B cell (primary cell): Measurements from ENCODE around the gene ACOT9. TPM values are rescaled to one million over a fixed set of nuclear protein-coding genes. Genes with fewer than 3 reads are reported as not detected.

ENCODE experiments used
- ATAC-seq: fragments of 200-7000 bp; cut with Tn5 transposase; one replicate; pipeline ENCODE4 v1.10.0; 2021; ENCODE audit warnings: low read depth, mild to moderate bottlenecking, moderate number of reproducible peaks, moderate library complexity
- CTCF ChIA-PET: fragments of 350-600 bp; sonication (Branson Sonifier 250); formaldehyde crosslinking; loops from one replicate; lab custom pipeline; 2021; ENCODE audit warnings: antibody characterized with exemption, inconsistent platforms; lab: Charles Lee
- POLR2A ChIA-PET: fragments of 350-600 bp; sonication (Branson Sonifier 250); formaldehyde crosslinking; loops from one replicate; lab custom pipeline; 2021; ENCODE audit warnings: antibody characterized with exemption; lab: Charles Lee
- DNase-seq: peaks from one replicate; pipeline ENCODE4 v3.0.0; 2013
- H2AFZ ChIP-seq: 2 replicates; pipeline ENCODE4 v1.6.1; 2012; ENCODE audit warnings: mild to moderate bottlenecking, low read depth, low read length; ENCODE audit not compliant: insufficient read depth, poor library complexity, severe bottlenecking
- H3K27ac ChIP-seq, 2 donors: 1 replicate in 1 of 2; 2 replicates in 1 of 2; pipeline ENCODE4 v1.5.1; 2012 to 2013; ENCODE audit warnings: low read length in 2 of 2, mild to moderate bottlenecking in 2 of 2, moderate library complexity in 1 of 2
- H3K27me3 ChIP-seq, 4 experiments: fragments of 200-600 bp in 1 of 4; sonication (generic) in 1 of 4; replicated peaks in 1 of 4; 1 replicate in 2 of 4; 2 replicates in 2 of 4; pipeline versions ENCODE4 v1.6.1 to v1.7.0; 2013 to 2016; ENCODE audit warnings: low read length in 3 of 4, mild to moderate bottlenecking in 2 of 4, mixed read lengths in 1 of 4, moderate library complexity in 1 of 4; ENCODE audit not compliant: insufficient read depth in 4 of 4, control insufficient read depth in 3 of 4; ENCODE audit errors: control extremely low read depth in 1 of 4
- H3K36me3 ChIP-seq, 2 experiments: replicated peaks in 1 of 2; 1 replicate in 1 of 2; 2 replicates in 1 of 2; pipeline versions ENCODE4 v1.6.1 to v1.7.1; 2013; ENCODE audit warnings: low read length in 1 of 2; ENCODE audit not compliant: insufficient read depth in 2 of 2, control insufficient read depth in 1 of 2; ENCODE audit errors: control extremely low read depth in 1 of 2, extremely low read depth in 1 of 2
- H3K4me1 ChIP-seq, 2 donors: fragments of 200-600 bp in 1 of 2; sonication (generic) in 1 of 2; 1 replicate in 1 of 2; 2 replicates in 1 of 2; pipeline versions ENCODE4 v1.5.1 to v1.6.1; 2013 to 2017; ENCODE audit warnings: low read length in 2 of 2; ENCODE audit not compliant: control insufficient read depth in 2 of 2, insufficient read depth in 2 of 2
- H3K4me2 ChIP-seq: replicated peaks from 2 replicates; pipeline ENCODE3; 2012; ENCODE audit warnings: mild to moderate bottlenecking, low read depth, low read length; ENCODE audit not compliant: poor library complexity, severe bottlenecking
- H3K4me3 ChIP-seq, 5 experiments: fragments of 200-600 bp in 1 of 5; sonication (generic) in 1 of 5; 1 replicate in 3 of 5; 2 replicates in 2 of 5; pipeline versions ENCODE4 v1.5.1 to v1.7.0; 2011 to 2016; ENCODE audit warnings: low read length in 4 of 5, mild to moderate bottlenecking in 4 of 5, low read depth in 2 of 5, control low read depth in 1 of 5, moderate library complexity in 1 of 5; ENCODE audit not compliant: insufficient read depth in 1 of 5; ENCODE audit errors: control extremely low read depth in 1 of 5, extremely low read depth in 1 of 5
- H3K79me2 ChIP-seq: fragments of 200-600 bp; sonication (generic); one replicate; pipeline ENCODE4 v1.6.0; 2016; ENCODE audit warnings: low read length; ENCODE audit not compliant: control insufficient read depth, insufficient read depth
- H3K9ac ChIP-seq: fragments of 200-600 bp; sonication (generic); 2 replicates; pipeline ENCODE4 v1.6.1; 2017; ENCODE audit warnings: mild to moderate bottlenecking, low read length, moderate library complexity
- H3K9me3 ChIP-seq, 3 donors: one replicate each; pipeline versions ENCODE4 v1.6.1 to v1.7.1; 2013; ENCODE audit warnings: low read length in 2 of 3; ENCODE audit not compliant: control insufficient read depth in 2 of 3, insufficient read depth in 1 of 3; ENCODE audit errors: control extremely low read depth in 1 of 3
- H4K20me1 ChIP-seq: 2 replicates; pipeline ENCODE4 v1.6.0; 2012; ENCODE audit warnings: mild to moderate bottlenecking, low read length; ENCODE audit not compliant: insufficient read depth, control insufficient read depth, poor library complexity, severe bottlenecking
- H3K27ac Mint-ChIP-seq: one replicate; pipeline ENCODE4 v1.8.0; 2021; ENCODE audit warnings: mixed read lengths
- H3K27me3 Mint-ChIP-seq: one replicate; pipeline ENCODE4 v1.8.0; 2021; ENCODE audit warnings: mixed read lengths
- H3K4me1 Mint-ChIP-seq: one replicate; pipeline ENCODE4 v1.8.0; 2021; ENCODE audit warnings: mixed read lengths
- H3K4me3 Mint-ChIP-seq: one replicate; pipeline ENCODE4 v1.8.0; 2021; ENCODE audit warnings: mixed read lengths
- H3K9me3 Mint-ChIP-seq: one replicate; pipeline ENCODE4 v1.8.0; 2022; ENCODE audit warnings: mixed read lengths; ENCODE audit not compliant: insufficient read depth
- CTCF ChIP-seq: fragments of 200-600 bp; IDR thresholded peaks from one replicate; pipeline ENCODE4 v1.8.0; 2022; ENCODE audit warnings: antibody characterized with exemption, mild to moderate bottlenecking
- EZH2 ChIP-seq: IDR thresholded peaks from 2 replicates; pipeline ENCODE4 v1.6.1; 2012; ENCODE audit warnings: borderline replicate concordance, low read depth, mild to moderate bottlenecking, moderate library complexity, low read length; ENCODE audit not compliant: insufficient read depth, poor library complexity, severe bottlenecking
- WGBS: methylation state at CpG from one replicate; pipeline ENCODE4 v1.1.5; 2013; ENCODE audit warnings: missing lambda C conversion rate; ENCODE audit not compliant: insufficient coverage; 5-methylcytosine and 5-hydroxymethylcytosine counted together
- intact Hi-C: fragments of 100-400 bp; cut with micrococcal nuclease; formaldehyde crosslinking; loops from one replicate; pipeline ENCODE4 v1.10.0; 2022
- polyA plus RNA-seq: library from polyadenylated mRNA; depleted of rRNA; stranded (reverse); fragments of >200 nt; gene quantifications from 2 replicates; pipeline ENCODE4 v1.2.3, GENCODE V29; 2012
- total RNA-seq, 2 donors: library from RNA; stranded (reverse); fragments of 120-200 nt in 1 of 2; gene quantifications; 1 replicate in 1 of 2; 2 replicates in 1 of 2; pipeline versions ENCODE4 v1.2.3 to v1.2.4, GENCODE V29; 2013 to 2022

ACOT9 gene
- total and polyA plus RNA-seq, 2 donors (not counting 1 experiment from before 2014, with no cell fraction given): 23.9 to 31.3 TPM

- H4K20me1 ChIP-seq: no peaks in the 10 kb centered on the region
- H3K9ac ChIP-seq: no peak overlapping the region
- ATAC-seq: no peak
- ChIA-PET POLR2A (no interaction called here), CTCF (no interaction called here)
- 100% methylated on average over 1 of the region's 4 CpGs for WGBS
- Mint-ChIP-seq H3K4me3 (no peak overlapping the region), H3K27me3 (no peaks in the 10 kb centered on the region), H3K9me3 (no peaks in the 10 kb centered on the region), H3K27ac (no peak overlapping the region), H3K4me1 (peaks cover 29% of the 10 kb centered on the region)
- no peak overlapping the region for H3K4me2 ChIP-seq
- no peak overlapping the region for H2AFZ ChIP-seq
- no peak for DNase-seq
- TF ChIP-seq EZH2: no peak
- no peak for TF ChIP-seq CTCF
- H3K27me3 ChIP-seq: no peaks in the 10 kb centered on the region
- intact Hi-C loops: no loop called here
- no peaks in the 10 kb centered on the region for H3K79me2 ChIP-seq
- H3K36me3 ChIP-seq: no peaks in the 10 kb centered on the region
- no peaks in the 10 kb centered on the region for H3K9me3 ChIP-seq
- no peak overlapping the region for H3K4me3 ChIP-seq
- no peak overlapping the region for H3K27ac ChIP-seq
- H3K4me1 ChIP-seq: peaks cover 0 to 7% of the 10 kb centered on the region in 2 donors
These were observed 83.7 kb downstream of the ACOT9 start for GRCh38 chrX:23659339-23659738.

GRCh38 chrX:23656684-23657083 lies 86.4 kb downstream of the ACOT9 start:
- Histone ChIP-seq H3K9me3 (no peaks in the 10 kb centered on the region), H3K4me3 (no peak overlapping the region), H3K27ac (no peak overlapping the region), H3K4me2 (no peak overlapping the region), H4K20me1 (no peaks in the 10 kb centered on the region), H3K27me3 (peaks cover 0 to 4% (median 0%) of the 10 kb centered on the region in 4 experiments), H2AFZ (no peak overlapping the region), H3K9ac (no peak overlapping the region), H3K79me2 (no peaks in the 10 kb centered on the region), H3K36me3 (no peaks in the 10 kb centered on the region), H3K4me1 (no peaks in the 10 kb centered on the region)
- CTCF ChIA-PET: no interaction called here
- no peak overlapping the region for H3K27ac Mint-ChIP-seq
- H3K9me3 Mint-ChIP-seq: no peaks in the 10 kb centered on the region
- POLR2A ChIA-PET: no interaction called here
- no peak overlapping the region for H3K4me3 Mint-ChIP-seq
- ATAC-seq: no peak
- H3K27me3 Mint-ChIP-seq: no peaks in the 10 kb centered on the region
- intact Hi-C loops: no loop called here
- DNase-seq: no peak
- no CpG with 5 or more reads among the region's 3 CpGs for WGBS
- H3K4me1 Mint-ChIP-seq: peaks cover 17% of the 10 kb centered on the region
- TF ChIP-seq EZH2 (no peak), CTCF (no peak)
